Measurements from ENCODE around the gene DACH1. TPM values are rescaled to one million over a fixed set of nuclear protein-coding genes. Genes with fewer than 3 reads are reported as not detected.

DACH1 gene
- total RNA-seq, 1 donor = 0.09 TPM

DNA sequence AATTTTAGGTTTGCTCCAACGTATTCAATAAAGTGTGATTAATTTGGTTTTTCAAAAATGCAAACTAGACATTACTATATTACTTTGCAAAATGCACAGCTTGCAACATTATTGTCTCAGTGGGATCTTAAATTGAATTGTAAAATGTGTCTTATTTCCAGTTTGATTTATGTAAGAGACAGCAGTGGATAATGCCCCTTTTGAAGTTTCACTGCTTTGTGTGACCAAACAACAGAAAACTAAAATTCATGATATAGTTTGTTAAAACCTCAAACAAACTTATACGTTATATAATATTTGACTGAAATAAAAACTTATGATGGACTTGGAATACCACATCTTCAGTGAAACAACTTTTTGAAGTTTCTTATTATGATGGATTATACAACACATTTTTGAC, 279.8 kb downstream of the DACH1 start:
- TF ChIP-seq, protein P1, sequence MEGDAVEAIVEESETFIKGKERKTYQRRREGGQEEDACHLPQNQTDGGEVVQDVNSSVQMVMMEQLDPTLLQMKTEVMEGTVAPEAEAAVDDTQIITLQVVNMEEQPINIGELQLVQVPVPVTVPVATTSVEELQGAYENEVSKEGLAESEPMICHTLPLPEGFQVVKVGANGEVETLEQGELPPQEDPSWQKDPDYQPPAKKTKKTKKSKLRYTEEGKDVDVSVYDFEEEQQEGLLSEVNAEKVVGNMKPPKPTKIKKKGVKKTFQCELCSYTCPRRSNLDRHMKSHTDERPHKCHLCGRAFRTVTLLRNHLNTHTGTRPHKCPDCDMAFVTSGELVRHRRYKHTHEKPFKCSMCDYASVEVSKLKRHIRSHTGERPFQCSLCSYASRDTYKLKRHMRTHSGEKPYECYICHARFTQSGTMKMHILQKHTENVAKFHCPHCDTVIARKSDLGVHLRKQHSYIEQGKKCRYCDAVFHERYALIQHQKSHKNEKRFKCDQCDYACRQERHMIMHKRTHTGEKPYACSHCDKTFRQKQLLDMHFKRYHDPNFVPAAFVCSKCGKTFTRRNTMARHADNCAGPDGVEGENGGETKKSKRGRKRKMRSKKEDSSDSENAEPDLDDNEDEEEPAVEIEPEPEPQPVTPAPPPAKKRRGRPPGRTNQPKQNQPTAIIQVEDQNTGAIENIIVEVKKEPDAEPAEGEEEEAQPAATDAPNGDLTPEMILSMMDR (IDR thresholded peaks at IDR 0.05; ENCODE audit: insufficient read depth, low read length) = no peak
- no peak for DNase-seq (ENCODE audit: low read depth)
- no peak overlapping the region for H3K4me3 ChIP-seq (ENCODE audit: low read depth, low read length)

DNA sequence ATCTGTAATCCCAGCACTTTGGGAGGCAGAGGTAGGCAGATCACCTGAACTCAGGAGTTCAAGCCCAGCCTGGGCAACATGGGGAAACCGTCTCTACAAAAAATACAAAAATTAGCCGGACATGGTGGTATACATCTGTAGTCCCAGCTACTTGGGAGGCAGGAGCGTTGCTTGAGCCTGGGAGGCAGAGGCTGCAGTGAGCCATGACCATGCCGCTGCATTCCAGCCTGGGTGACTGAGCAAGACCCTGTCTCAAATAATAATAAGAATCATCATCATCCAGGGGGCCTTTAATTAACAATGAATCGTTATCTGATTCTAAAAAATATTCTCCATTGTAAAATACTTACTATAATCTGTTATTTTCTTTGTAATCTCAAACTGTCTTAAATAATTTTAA, 283.4 kb downstream of the DACH1 start:
- no peak for DNase-seq (ENCODE audit: low read depth)
- TF ChIP-seq, protein P1 (IDR thresholded peaks at IDR 0.05; ENCODE audit: insufficient read depth, low read length) = no peak

DNA sequence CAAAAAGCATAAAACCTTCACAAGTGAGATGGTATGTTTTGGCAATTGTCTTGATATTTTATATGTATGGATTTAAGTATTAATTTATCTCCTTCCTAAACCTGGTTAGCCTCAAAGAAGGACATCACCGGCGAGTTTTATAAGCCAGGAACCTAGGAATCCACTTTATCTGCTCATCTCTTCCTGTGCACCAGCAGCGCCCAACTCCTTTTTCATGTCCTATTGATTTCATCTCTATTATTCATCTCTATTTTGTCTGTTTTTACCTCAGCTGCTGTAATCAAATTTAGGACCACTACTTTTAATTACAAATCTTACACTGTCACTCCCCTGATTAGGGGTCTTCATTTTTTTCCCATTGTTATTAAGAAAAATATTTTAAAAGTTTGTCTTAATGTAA, 286.4 kb downstream of the DACH1 start:
- H3K4me3 ChIP-seq (ENCODE audit: low read depth, low read length) = no peak overlapping the region
- DNase-seq (ENCODE audit: low read depth) = no peak
- TF ChIP-seq, protein P1 (IDR thresholded peaks at IDR 0.05; ENCODE audit: insufficient read depth, low read length) = no peak

More for the DNA sequence above, 283.4 kb downstream of the DACH1 start:
- H3K4me3 ChIP-seq (ENCODE audit: low read depth, low read length) = no peak overlapping the region

DNA sequence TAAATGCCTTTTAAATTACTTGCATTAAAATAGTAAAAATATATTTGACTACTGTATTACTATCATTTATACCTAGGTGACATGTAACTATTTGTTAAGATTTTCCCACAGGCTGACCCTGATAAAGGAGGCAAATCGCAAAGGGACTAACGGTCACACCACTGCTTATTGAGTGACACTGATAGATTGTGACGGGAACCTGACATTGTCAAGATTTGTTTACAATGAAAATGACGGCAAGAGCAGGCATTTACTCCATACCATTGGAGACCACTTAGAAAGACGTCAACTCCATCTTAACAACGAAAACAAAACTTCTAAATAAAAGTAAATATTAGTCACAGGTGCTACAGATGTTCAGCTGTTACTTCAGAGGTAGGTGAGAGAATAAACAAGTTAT, 289.0 kb downstream of the DACH1 start:
- no peak for DNase-seq (ENCODE audit: low read depth)
- TF ChIP-seq, protein P1 (IDR thresholded peaks at IDR 0.05; ENCODE audit: insufficient read depth, low read length) = no peak
- no peak overlapping the region for H3K4me3 ChIP-seq (ENCODE audit: low read depth, low read length)

DNA sequence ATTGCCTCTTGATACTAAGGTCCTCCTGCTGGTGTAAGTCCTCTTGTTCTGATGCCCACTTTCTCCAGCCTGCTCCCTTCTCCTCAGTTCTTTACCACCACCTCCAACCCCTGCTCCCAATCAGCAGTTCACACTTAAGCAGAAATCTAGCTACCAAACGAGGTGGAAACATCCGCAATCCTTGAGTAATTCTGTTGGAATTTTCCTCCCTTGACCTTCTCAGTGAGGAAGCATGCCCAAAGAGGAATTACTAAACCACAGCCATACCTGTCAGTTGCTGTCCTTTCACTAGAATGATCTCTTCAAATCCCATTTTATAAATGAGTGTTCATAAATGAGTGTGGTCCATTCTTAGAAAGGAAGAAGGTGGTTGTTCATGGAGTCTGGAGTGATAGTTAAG, 289.9 kb downstream of the DACH1 start:
- no peak for DNase-seq (ENCODE audit: low read depth)
- no peak overlapping the region for H3K4me3 ChIP-seq (ENCODE audit: low read depth, low read length)
- TF ChIP-seq, protein P1 (IDR thresholded peaks at IDR 0.05; ENCODE audit: insufficient read depth, low read length) = no peak

DNA sequence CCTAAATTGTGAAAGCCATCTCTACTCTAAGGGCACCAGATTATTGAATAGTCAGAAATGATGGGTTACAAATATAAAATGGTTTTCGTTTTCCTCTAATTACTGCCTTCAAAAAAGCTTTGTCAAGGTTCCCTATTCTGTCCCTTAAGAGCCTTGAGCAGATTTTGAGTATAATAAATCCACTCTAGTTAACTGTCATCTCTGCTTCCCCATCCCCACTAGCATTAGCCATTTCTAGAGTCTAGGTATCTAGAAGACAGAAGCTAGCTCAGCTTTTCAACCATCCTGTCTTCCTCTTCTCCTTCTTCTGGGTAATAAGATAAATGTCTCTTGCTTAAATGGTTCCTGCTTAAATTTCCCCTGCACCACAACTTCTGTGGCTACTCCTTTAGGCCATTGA, 290.4 kb downstream of the DACH1 start:
- TF ChIP-seq, protein P1 (IDR thresholded peaks at IDR 0.05; ENCODE audit: insufficient read depth, low read length) = no peak
- H3K4me3 ChIP-seq (ENCODE audit: low read depth, low read length) = no peak overlapping the region
- no peak for DNase-seq (ENCODE audit: low read depth)

DNA sequence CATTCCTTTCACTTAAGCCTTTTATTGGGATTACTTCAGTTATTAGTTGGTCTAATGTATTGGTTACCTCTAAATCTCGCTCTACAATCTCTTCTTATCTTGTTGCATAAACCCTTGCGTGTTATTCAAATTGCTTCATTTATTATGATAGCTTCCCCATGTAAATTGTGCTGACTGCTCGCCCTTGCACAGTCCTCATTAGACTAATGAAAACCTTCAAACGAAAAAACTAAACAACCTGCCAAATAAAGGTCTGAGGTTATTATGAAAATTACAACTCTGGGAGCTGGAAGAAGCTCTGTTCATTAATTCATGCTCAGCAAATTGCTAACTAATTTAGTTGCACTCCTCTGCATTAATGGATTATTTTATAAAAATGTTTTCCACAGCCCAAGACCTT, 320.1 kb downstream of the DACH1 start:
- TF ChIP-seq, protein P1 (IDR thresholded peaks at IDR 0.05; ENCODE audit: insufficient read depth, low read length) = no peak
- no peak overlapping the region for H3K4me3 ChIP-seq (ENCODE audit: low read depth, low read length)
- no peak for DNase-seq (ENCODE audit: low read depth)
